Right hindlimb (tissue), 1 donor: ENCODE measurements around the gene CDH1.
"Not testable (repeated sequence)": the region's sequence is repeated elsewhere in the genome, so short reads cannot be mapped to it uniquely, and the experiment has no call there.

Experiments
- DNase-seq: peaks from one replicate; pipeline ENCODE4 v3.0.0-alpha.2; 2018

Gene CDH1

GRCh38 chr16:68764862-68765261, 27.8 kb downstream of the CDH1 start:
- no peak for DNase-seq

- no peak for DNase-seq
Observed at GRCh38 chr16:68767581-68767980, 30.5 kb downstream of the CDH1 start.

GRCh38 chr16:68768175-68768574, 31.1 kb downstream of the CDH1 start:
- DNase-seq, result no peak

- DNase-seq, result no peak
Observed at GRCh38 chr16:68768771-68769170, 31.7 kb downstream of the CDH1 start.

- no peak for DNase-seq
Observed at GRCh38 chr16:68770671-68771070, 33.6 kb downstream of the CDH1 start.

- no peak for DNase-seq
Observed at GRCh38 chr16:68772030-68772681, 35.1 kb downstream of the CDH1 start.

- no peak for DNase-seq
Observed at GRCh38 chr16:68772871-68773270, 35.8 kb downstream of the CDH1 start.

GRCh38 chr16:68774982-68775634, 38.0 kb downstream of the CDH1 start:
- DNase-seq, result no peak

GRCh38 chr16:68776821-68777485, 39.9 kb downstream of the CDH1 start:
- no peak for DNase-seq

GRCh38 chr16:68778551-68779231, 41.6 kb downstream of the CDH1 start:
- no peak for DNase-seq

GRCh38 chr16:68779891-68780290, 42.8 kb downstream of the CDH1 start:
- no peak for DNase-seq

GRCh38 chr16:68781784-68782183, 44.7 kb downstream of the CDH1 start:
- no peak for DNase-seq

- no peak for DNase-seq
Observed at GRCh38 chr16:68782198-68783174, 45.4 kb downstream of the CDH1 start.

GRCh38 chr16:68784226-68784625, 47.1 kb downstream of the CDH1 start:
- no peak for DNase-seq

- DNase-seq, result no peak
Observed at GRCh38 chr16:68784721-68785120, 47.6 kb downstream of the CDH1 start.

GRCh38 chr16:68785715-68786114, 48.6 kb downstream of the CDH1 start:
- no peak for DNase-seq

GRCh38 chr16:68786685-68787418, 49.8 kb downstream of the CDH1 start:
- peak; percentile 75 for DNase-seq

- not testable (repeated sequence) for DNase-seq
Observed at GRCh38 chr16:68787419-68787807, 50.3 kb downstream of the CDH1 start.

GRCh38 chr16:68790130-68790761, 53.2 kb downstream of the CDH1 start:
- DNase-seq, result peak; percentile 45

- DNase-seq, result no peak
Observed at GRCh38 chr16:68790944-68791343, 53.9 kb downstream of the CDH1 start.
